Measurements from ENCODE around the gene HTR4. TPM values are rescaled to one million over a fixed set of nuclear protein-coding genes. Genes with fewer than 3 reads are reported as not detected.

The HTR4 gene
- total RNA-seq, 1 experiment from 2014 or later, result not detected

DNA sequence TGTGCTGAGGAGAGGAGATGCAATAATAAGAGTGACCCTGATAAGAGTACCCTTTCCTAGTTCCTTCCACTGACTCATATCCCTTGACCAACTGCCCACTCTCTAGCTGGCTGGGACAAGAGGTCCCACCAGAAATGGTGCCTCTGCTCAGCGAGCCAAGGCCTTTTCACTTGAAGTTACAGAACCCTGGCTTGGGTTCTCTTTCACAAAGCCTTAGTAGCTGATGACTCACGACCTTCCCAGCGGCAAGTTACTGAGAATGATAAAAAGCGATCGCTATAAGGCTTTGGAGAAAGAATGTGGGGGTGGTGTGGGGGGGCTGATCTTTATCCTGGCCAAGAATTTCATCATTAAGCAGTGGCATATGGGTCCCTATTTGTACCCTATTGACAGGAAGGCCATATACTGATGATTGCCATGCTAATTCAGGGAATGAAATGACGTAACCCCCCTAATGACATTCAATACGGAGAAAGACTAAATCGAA lies 180.3 kb downstream of the HTR4 start:
- H3K9me3 ChIP-seq (ENCODE audit: control insufficient read depth, low read depth, low read length), result no peaks in the 10 kb centered on the region
- H2BK12ac ChIP-seq (ENCODE audit: insufficient read length, low read depth, low read length), result no peak overlapping the region
- H3K79me2 ChIP-seq (ENCODE audit: insufficient read depth, low read length), result no peaks in the 10 kb centered on the region
- no peak for DNase-seq
- no peaks in the 10 kb centered on the region for H4K20me1 ChIP-seq (ENCODE audit: control insufficient read depth, insufficient read depth, insufficient read length)
- no peak overlapping the region for H2AK5ac ChIP-seq (ENCODE audit: insufficient read length, low read length)
- no peak overlapping the region for H3K4ac ChIP-seq (ENCODE audit: low read depth, low read length)
- H3K4me1 ChIP-seq (ENCODE audit: insufficient read depth, low read length), result no peaks in the 10 kb centered on the region
- peaks cover 14% of the 10 kb centered on the region for H3K27me3 Mint-ChIP-seq (ENCODE audit: low read depth)
- H3K23ac ChIP-seq (ENCODE audit: insufficient read length, low read depth, low read length), result no peak overlapping the region
- TF ChIP-seq, protein P1, sequence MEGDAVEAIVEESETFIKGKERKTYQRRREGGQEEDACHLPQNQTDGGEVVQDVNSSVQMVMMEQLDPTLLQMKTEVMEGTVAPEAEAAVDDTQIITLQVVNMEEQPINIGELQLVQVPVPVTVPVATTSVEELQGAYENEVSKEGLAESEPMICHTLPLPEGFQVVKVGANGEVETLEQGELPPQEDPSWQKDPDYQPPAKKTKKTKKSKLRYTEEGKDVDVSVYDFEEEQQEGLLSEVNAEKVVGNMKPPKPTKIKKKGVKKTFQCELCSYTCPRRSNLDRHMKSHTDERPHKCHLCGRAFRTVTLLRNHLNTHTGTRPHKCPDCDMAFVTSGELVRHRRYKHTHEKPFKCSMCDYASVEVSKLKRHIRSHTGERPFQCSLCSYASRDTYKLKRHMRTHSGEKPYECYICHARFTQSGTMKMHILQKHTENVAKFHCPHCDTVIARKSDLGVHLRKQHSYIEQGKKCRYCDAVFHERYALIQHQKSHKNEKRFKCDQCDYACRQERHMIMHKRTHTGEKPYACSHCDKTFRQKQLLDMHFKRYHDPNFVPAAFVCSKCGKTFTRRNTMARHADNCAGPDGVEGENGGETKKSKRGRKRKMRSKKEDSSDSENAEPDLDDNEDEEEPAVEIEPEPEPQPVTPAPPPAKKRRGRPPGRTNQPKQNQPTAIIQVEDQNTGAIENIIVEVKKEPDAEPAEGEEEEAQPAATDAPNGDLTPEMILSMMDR (conservative IDR thresholded peaks at IDR 0.05), result no peak
- H3K79me1 ChIP-seq (ENCODE audit: insufficient read depth, low read depth, low read length, poor library complexity, severe bottlenecking), result no peaks in the 10 kb centered on the region
- H3T11ph ChIP-seq (ENCODE audit: low read length), result no peak overlapping the region
- H3K27ac ChIP-seq (ENCODE audit: insufficient read length, low read depth, low read length), result no peak overlapping the region
- no peak overlapping the region for H2BK20ac ChIP-seq (ENCODE audit: low read depth, low read length, poor library complexity, severe bottlenecking)
- no peaks in the 10 kb centered on the region for H3K36me3 Mint-ChIP-seq (ENCODE audit: insufficient read depth in 1 of 3, low read depth in 3 of 3)
- no peak overlapping the region for H3K4me2 ChIP-seq (ENCODE audit: insufficient read depth, insufficient read length, low read length)
- H2BK5ac ChIP-seq (ENCODE audit: insufficient read length, low read length), result no peak overlapping the region
- H2BK15ac ChIP-seq (ENCODE audit: low read depth, low read length), result no peak overlapping the region
- no CpG with 5 or more reads among the region's 8 CpGs for WGBS (ENCODE audit: extremely low coverage, insufficient read length, low lambda C conversion rate)
- H2AFZ ChIP-seq (ENCODE audit: low read length), result no peak overlapping the region
- H3K56ac ChIP-seq (ENCODE audit: insufficient read length, low read depth, low read length), result no peak overlapping the region
- H3K27ac Mint-ChIP-seq, result no peak overlapping the region
- H4K91ac ChIP-seq (ENCODE audit: insufficient read length, low read depth, low read length), result no peak overlapping the region
- no peak overlapping the region for H3K18ac ChIP-seq (ENCODE audit: insufficient read length, low read depth, low read length)
- peaks cover 0 to 3% of the 10 kb centered on the region in 2 experiments; a peak in 2 of 4 replicates for H3K4me1 Mint-ChIP-seq
- H3K14ac ChIP-seq (ENCODE audit: insufficient read depth, low read length), result no peak overlapping the region
- H4K8ac ChIP-seq (replicated peaks; ENCODE audit: insufficient read length, low read depth, low read length), result no peak overlapping the region
- no peaks in the 10 kb centered on the region for H3K9me3 Mint-ChIP-seq
- no peak overlapping the region for H4K5ac ChIP-seq (ENCODE audit: insufficient read length, low read depth, low read length)
- H3K9ac ChIP-seq (ENCODE audit: extremely low read depth, insufficient read length, low read length), result no peak overlapping the region
- no peaks in the 10 kb centered on the region; the same call in 1 of the 2 replicates for H3K27me3 ChIP-seq (ENCODE audit: insufficient read depth, low read length)
- no peak overlapping the region for H2BK120ac ChIP-seq (ENCODE audit: low read depth, low read length, poor library complexity, severe bottlenecking)
- H3K23me2 ChIP-seq (ENCODE audit: insufficient read length, low read depth, low read length, poor library complexity, severe bottlenecking), result no peaks in the 10 kb centered on the region
- no peak overlapping the region for H3K4me3 Mint-ChIP-seq
